ENCODE results near the gene RASGRF1. TPM values are rescaled to one million over a fixed set of nuclear protein-coding genes. Genes with fewer than 3 reads are reported as not detected.
"Not testable (repeated sequence)": the region's sequence is repeated elsewhere in the genome, so short reads cannot be mapped to it uniquely, and the experiment has no call there.

RASGRF1 gene
- total RNA-seq, 6 experiments from 2014 or later: 0.09 to 0.31 (median 0.18) TPM

- peak; percentile 95 for DNase-seq
- peaks cover 40% of the 10 kb centered on the region for H3K27me3 Mint-ChIP-seq (ENCODE audit: insufficient read depth)
- H3K4me1 Mint-ChIP-seq (ENCODE audit: low read depth): peaks cover 15% of the 10 kb centered on the region
- H3K27ac Mint-ChIP-seq: peak overlapping the region; percentile 26; the same call in 1 of the 2 replicates
- TF ChIP-seq CTCF (IDR thresholded peaks at IDR 0.05): no peak
- H3K9me3 Mint-ChIP-seq: no peaks in the 10 kb centered on the region
- no peak overlapping the region for H3K4me3 Mint-ChIP-seq
- H3K36me3 Mint-ChIP-seq (ENCODE audit: low read depth): no peaks in the 10 kb centered on the region
Measured at GRCh38 chr15:78930577-78931388, 159.8 kb downstream of the RASGRF1 start.

GRCh38 chr15:78929536-78930264 is 160.9 kb downstream of the RASGRF1 start:
- no peak overlapping the region for H3K4me3 Mint-ChIP-seq
- no peaks in the 10 kb centered on the region for H3K36me3 Mint-ChIP-seq (ENCODE audit: low read depth)
- no peaks in the 10 kb centered on the region for H3K9me3 Mint-ChIP-seq
- no peak for TF ChIP-seq CTCF (IDR thresholded peaks at IDR 0.05)
- peaks cover 15% of the 10 kb centered on the region for H3K4me1 Mint-ChIP-seq (ENCODE audit: low read depth)
- H3K27ac Mint-ChIP-seq: no peak overlapping the region
- peaks cover 39% of the 10 kb centered on the region for H3K27me3 Mint-ChIP-seq (ENCODE audit: insufficient read depth)
- DNase-seq: no peak

GRCh38 chr15:78928616-78929093 is 161.9 kb downstream of the RASGRF1 start:
- H3K27ac Mint-ChIP-seq: no peak overlapping the region
- peaks cover 15% of the 10 kb centered on the region for H3K4me1 Mint-ChIP-seq (ENCODE audit: low read depth)
- no peak for TF ChIP-seq CTCF (IDR thresholded peaks at IDR 0.05)
- H3K36me3 Mint-ChIP-seq (ENCODE audit: low read depth): no peaks in the 10 kb centered on the region
- no peak for DNase-seq
- H3K27me3 Mint-ChIP-seq (ENCODE audit: insufficient read depth): peaks cover 30% of the 10 kb centered on the region
- H3K4me3 Mint-ChIP-seq: no peak overlapping the region
- no peaks in the 10 kb centered on the region for H3K9me3 Mint-ChIP-seq

GRCh38 chr15:78928176-78928575 is 162.4 kb downstream of the RASGRF1 start:
- not testable (repeated sequence) for H3K4me3 Mint-ChIP-seq, H3K27ac Mint-ChIP-seq

GRCh38 chr15:78927077-78927790 is 163.3 kb downstream of the RASGRF1 start:
- Mint-ChIP-seq H3K27ac (no peak overlapping the region), H3K27me3 (ENCODE audit: insufficient read depth) (peaks cover 18% of the 10 kb centered on the region)

More at GRCh38 chr15:78928176-78928575, 162.4 kb downstream of the RASGRF1 start:
- H3K36me3 Mint-ChIP-seq (ENCODE audit: low read depth); DNase-seq; H3K9me3 Mint-ChIP-seq: not testable (repeated sequence)
- peaks cover 15% of the 10 kb centered on the region for H3K4me1 Mint-ChIP-seq (ENCODE audit: low read depth)
- H3K27me3 Mint-ChIP-seq (ENCODE audit: insufficient read depth): peaks cover 26% of the 10 kb centered on the region

More at GRCh38 chr15:78927077-78927790, 163.3 kb downstream of the RASGRF1 start:
- no peak for TF ChIP-seq CTCF (IDR thresholded peaks at IDR 0.05)
- Mint-ChIP-seq H3K9me3 (no peaks in the 10 kb centered on the region), H3K4me1 (ENCODE audit: low read depth) (peaks cover 15% of the 10 kb centered on the region), H3K36me3 (ENCODE audit: low read depth) (no peaks in the 10 kb centered on the region), H3K4me3 (no peak overlapping the region)
- no peak for DNase-seq

Data from HFFc6 (cell line).